GM10248 (cell line): ENCODE measurements around the gene CARD9.
"Not testable (repeated sequence)": the region's sequence is repeated elsewhere in the genome, so short reads cannot be mapped to it uniquely, and the experiment has no call there.

Source experiments
- CTCF ChIA-PET: fragments of 300-600 bp; sonication (Branson Sonifier 250); formaldehyde crosslinking; extraction: SDS; loops from one replicate; lab custom pipeline; 2021; ENCODE audit warnings: antibody characterized with exemption; lab: Yijun Ruan, JAX
- POLR2A ChIA-PET: fragments of 350-650 bp; sonication (Branson Sonifier 250); formaldehyde crosslinking; extraction: SDS; loops from one replicate; lab custom pipeline; 2020; ENCODE audit warnings: antibody characterized with exemption; lab: Yijun Ruan, JAX
- DNase-seq: peaks from one replicate; pipeline ENCODE4 v3.0.0; 2012; ENCODE audit errors: extremely low spot score
- CTCF ChIP-seq: IDR thresholded peaks from 2 replicates; pipeline ENCODE4 v1.5.1; 2012; ENCODE audit warnings: mild to moderate bottlenecking, low read depth; ENCODE audit errors: extremely low read depth, missing control alignments, control extremely low read depth

CARD9 gene

GRCh38 chr9:136409557-136410455, 36.3 kb upstream of the CARD9 start:
- DNase-seq, result peak; percentile 58
- POLR2A ChIA-PET, result interaction anchor here (0.5 to 1.0 kb wide), 3 partner anchors 16 to 741 kb away, joined by 3 to 5 read pairs (median 3); partner anchors contain the start of gene DNLZ
- no peak for TF ChIP-seq CTCF
- CTCF ChIA-PET, result interaction anchor here (0.9 to 1.9 kb wide), 6 partner anchors 9 to 46 kb away, joined by 3 to 12 read pairs (median 5); partner anchors contain the start of gene DNLZ

GRCh38 chr9:136407911-136408310, 34.4 kb upstream of the CARD9 start:
- CTCF ChIA-PET, result interaction anchor here (1.6 to 1.9 kb wide), 2 partner anchors 32 to 45 kb away, joined by 7 read pairs; partner anchors contain the start of gene DNLZ
- POLR2A ChIA-PET, result no interaction called here
- DNase-seq, result no peak
- TF ChIP-seq CTCF, result no peak

GRCh38 chr9:136407061-136407460, 33.6 kb upstream of the CARD9 start:
- POLR2A ChIA-PET, result not testable (repeated sequence)
- CTCF ChIA-PET, result interaction anchor here (0.9 kb wide), 1 partner anchor 26 kb away, joined by 3 read pairs; no protein-coding TSS in a partner anchor

GRCh38 chr9:136405904-136406303, 32.4 kb upstream of the CARD9 start:
- DNase-seq, result not testable (repeated sequence)

More at GRCh38 chr9:136407061-136407460, 33.6 kb upstream of the CARD9 start:
- DNase-seq, result not testable (repeated sequence)

GRCh38 chr9:136405481-136405880, 32.0 kb upstream of the CARD9 start:
- no peak for DNase-seq
- TF ChIP-seq CTCF, result no peak
- POLR2A ChIA-PET, result no interaction called here
- CTCF ChIA-PET, result interaction anchor here (2.1 kb wide), 1 partner anchor 39 kb away, joined by 6 read pairs; no protein-coding TSS in a partner anchor

More at GRCh38 chr9:136405904-136406303, 32.4 kb upstream of the CARD9 start:
- CTCF ChIA-PET, POLR2A ChIA-PET: not testable (repeated sequence)

GRCh38 chr9:136404801-136405136, 31.3 kb upstream of the CARD9 start:
- ChIA-PET POLR2A (interaction anchor here (1.7 kb wide), 1 partner anchor 42 kb away, joined by 6 read pairs; the partner anchor contains the start of gene DNLZ), CTCF (interaction anchor here (2.1 kb wide), 1 partner anchor 39 kb away, joined by 6 read pairs; no protein-coding TSS in a partner anchor)
- TF ChIP-seq CTCF, result no peak
- DNase-seq, result no peak

- DNase-seq, result peak; percentile 73
- ChIA-PET CTCF (interaction anchor here (1.1 to 3.6 kb wide), 3 partner anchors 38 to 50 kb away, joined by 3 to 23 read pairs (median 6); partner anchors contain the start of gene DNLZ), POLR2A (interaction anchor here (1.7 kb wide), 1 partner anchor 41 kb away, joined by 6 read pairs; the partner anchor contains the start of gene DNLZ)
Measured at GRCh38 chr9:136403915-136404800, 30.7 kb upstream of the CARD9 start.

More at GRCh38 chr9:136403915-136404800, 30.7 kb upstream of the CARD9 start:
- no peak for TF ChIP-seq CTCF
